Measurements from ENCODE around the gene STBD1. TPM values are rescaled to one million over a fixed set of nuclear protein-coding genes. Genes with fewer than 3 reads are reported as not detected.
"Not testable (repeated sequence)": the region's sequence is repeated elsewhere in the genome, so short reads cannot be mapped to it uniquely, and the experiment has no call there.

STBD1 gene
- total and polyA plus RNA-seq, 10 donors: 0.26 to 3.1 (median 1.6) TPM

DNA sequence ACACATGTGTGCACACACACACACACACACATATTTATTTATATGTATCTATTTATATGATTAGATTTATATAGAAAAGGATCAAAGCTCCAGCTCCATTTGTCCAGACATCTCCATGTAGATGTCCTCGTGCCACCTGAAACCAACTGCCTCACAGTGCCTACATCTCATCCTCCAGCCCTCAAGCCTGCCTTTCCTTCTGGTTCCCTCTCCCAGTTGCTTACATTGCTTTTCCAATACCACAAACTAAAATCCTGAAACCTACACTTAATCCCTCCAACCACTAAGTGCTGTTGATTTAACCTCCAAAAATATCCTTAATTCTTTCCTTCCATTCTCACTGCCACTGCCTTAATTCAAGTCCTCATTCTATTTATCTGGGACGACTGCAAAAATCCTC lies 51.4 kb downstream of the STBD1 start:
- Histone ChIP-seq H3K9me3 (peaks cover 0 to 51% (median 45%) of the 10 kb centered on the region in 8 donors), H3K27ac (no peak overlapping the region), H3K36me3 (no peaks in the 10 kb centered on the region), H3K4me3 (no peak overlapping the region), H3K27me3 (replicated peaks in 1 of 7) (no peaks in the 10 kb centered on the region), H3K4me1 (peaks cover 0 to 4% (median 0%) of the 10 kb centered on the region in 6 donors)
- TF ChIP-seq, protein P1, sequence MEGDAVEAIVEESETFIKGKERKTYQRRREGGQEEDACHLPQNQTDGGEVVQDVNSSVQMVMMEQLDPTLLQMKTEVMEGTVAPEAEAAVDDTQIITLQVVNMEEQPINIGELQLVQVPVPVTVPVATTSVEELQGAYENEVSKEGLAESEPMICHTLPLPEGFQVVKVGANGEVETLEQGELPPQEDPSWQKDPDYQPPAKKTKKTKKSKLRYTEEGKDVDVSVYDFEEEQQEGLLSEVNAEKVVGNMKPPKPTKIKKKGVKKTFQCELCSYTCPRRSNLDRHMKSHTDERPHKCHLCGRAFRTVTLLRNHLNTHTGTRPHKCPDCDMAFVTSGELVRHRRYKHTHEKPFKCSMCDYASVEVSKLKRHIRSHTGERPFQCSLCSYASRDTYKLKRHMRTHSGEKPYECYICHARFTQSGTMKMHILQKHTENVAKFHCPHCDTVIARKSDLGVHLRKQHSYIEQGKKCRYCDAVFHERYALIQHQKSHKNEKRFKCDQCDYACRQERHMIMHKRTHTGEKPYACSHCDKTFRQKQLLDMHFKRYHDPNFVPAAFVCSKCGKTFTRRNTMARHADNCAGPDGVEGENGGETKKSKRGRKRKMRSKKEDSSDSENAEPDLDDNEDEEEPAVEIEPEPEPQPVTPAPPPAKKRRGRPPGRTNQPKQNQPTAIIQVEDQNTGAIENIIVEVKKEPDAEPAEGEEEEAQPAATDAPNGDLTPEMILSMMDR (IDR thresholded peaks at IDR 0.05 in 8 of 11, conservative IDR thresholded peaks at IDR 0.05 in 3 of 11): no peak
- no peak for TF ChIP-seq POLR2AphosphoS5 (IDR thresholded peaks at IDR 0.05)
- no peak for TF ChIP-seq POLR2A (IDR thresholded peaks at IDR 0.05)
- 81 to 91% (median 82%) methylated on average over 2 of the region's 2 CpGs for WGBS, 5 donors
- DNase-seq: no peak
- intact Hi-C loops (cut with DNase I; ENCODE audit: low total_unique reads): no loop called here

DNA sequence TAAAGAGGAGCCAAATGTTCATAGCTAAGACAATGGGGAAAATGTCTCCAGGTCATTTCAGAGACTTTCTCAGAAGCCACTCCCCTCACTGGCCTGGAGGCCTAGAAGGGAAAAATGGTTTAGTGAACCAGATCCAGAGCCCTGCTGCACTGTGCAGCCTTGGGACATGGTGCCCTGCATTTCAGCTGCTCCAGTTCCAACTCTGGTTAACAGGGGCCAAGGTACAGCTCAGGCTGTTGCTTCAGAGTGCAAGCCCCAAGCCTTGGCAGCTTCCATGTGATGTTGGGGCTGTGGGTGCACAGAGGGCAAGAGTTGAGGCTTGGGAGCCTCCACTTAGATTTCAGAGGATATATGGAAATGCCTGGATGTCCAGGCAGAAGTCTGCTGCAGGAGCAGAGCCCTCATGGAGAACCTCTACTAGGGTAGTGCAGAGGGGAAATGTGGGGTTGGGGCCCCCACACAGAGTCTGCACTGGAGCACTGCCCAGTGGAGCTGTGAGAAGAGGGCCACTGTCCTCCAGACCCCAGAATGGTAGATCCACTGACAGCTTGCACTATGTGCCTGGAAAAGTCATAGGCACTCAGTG lies 53.4 kb downstream of the STBD1 start:
- peaks cover 0 to 51% (median 45%) of the 10 kb centered on the region in 8 donors for H3K9me3 ChIP-seq
- H3K27ac ChIP-seq; intact Hi-C loops (cut with DNase I; ENCODE audit: low total_unique reads); H3K4me3 ChIP-seq; H3K4me1 ChIP-seq; H3K36me3 ChIP-seq; DNase-seq; H3K27me3 ChIP-seq (replicated peaks in 1 of 7): not testable (repeated sequence)

Small RNAs within 50 kb of the gene (small RNA-seq; reads per million reads assigned to genes)
- 0 reads per million in 4 donors for gene RNU6-1000P

Other genes with a start within 250 kb of the STBD1 start
- 1 to 10 TPM; 1.1 to 5.7 (median 3.4) TPM for gene ART3, start 232.0 kb upstream of the STBD1 start, total RNA-seq
- gene ART3, start 232.0 kb upstream of the STBD1 start, polyA plus RNA-seq: 1 to 10 TPM in 2 of 3 donors, under 1 TPM in 1; 0.91 to 3.1 (median 1.4) TPM
- gene NUP54, start 158.3 kb upstream of the STBD1 start, total RNA-seq: 10 to 100 TPM; 26.2 to 43.2 (median 34.5) TPM
- 10 to 100 TPM; 22.8 to 28.9 (median 28.8) TPM for gene NUP54, start 158.3 kb upstream of the STBD1 start, polyA plus RNA-seq
- 100 to 1,000 TPM; 107 to 201 (median 156) TPM for gene SCARB2, start 92.9 kb upstream of the STBD1 start, total RNA-seq
- 10 to 100 TPM; 27.2 to 32.0 (median 28.8) TPM for gene SCARB2, start 92.9 kb upstream of the STBD1 start, polyA plus RNA-seq
- 1 to 10 TPM in 6 of 7 donors, under 1 TPM in 1; 0.66 to 6.2 (median 2.4) TPM for gene FAM47E, start 55.0 kb upstream of the STBD1 start, total RNA-seq
- gene FAM47E, start 55.0 kb upstream of the STBD1 start, polyA plus RNA-seq: 1 to 10 TPM; 1.0 to 1.4 (median 1.3) TPM
- gene CCDC158, start 114.4 kb downstream of the STBD1 start, total RNA-seq: under 1 TPM in 5 of 7 donors, not detected in 2; 0.10 to 0.24 (median 0.20) TPM
- under 1 TPM in 1 of 3 donors, not detected in 2; 0.02 TPM for gene CCDC158, start 114.4 kb downstream of the STBD1 start, polyA plus RNA-seq
- gene SHROOM3, start 128.5 kb downstream of the STBD1 start, total RNA-seq: 10 to 100 TPM in 4 of 7 donors, 1 to 10 TPM in 3; 6.9 to 23.9 (median 11.8) TPM
- gene SHROOM3, start 128.5 kb downstream of the STBD1 start, polyA plus RNA-seq: 1 to 10 TPM in 1 of 3 donors, under 1 TPM in 2; 0.37 to 1.2 (median 0.44) TPM